Upper lobe of right lung (tissue), 1 donor: ENCODE results near the gene PPP1R3C. TPM values are rescaled to one million over a fixed set of nuclear protein-coding genes. Genes with fewer than 3 reads are reported as not detected.

Experiments used
- ATAC-seq: fragments of 200-7000 bp; cut with Tn5 transposase; one replicate; pipeline ENCODE4 v1.9.1; 2020; ENCODE audit warnings: mild to moderate bottlenecking, moderate library complexity
- DNase-seq: peaks from one replicate; pipeline ENCODE4 v3.0.0-alpha.2; 2020
- H3K27ac ChIP-seq: fragments of 200-600 bp; one replicate; pipeline ENCODE4 v1.8.0; 2022
- H3K27me3 ChIP-seq: fragments of 200-600 bp; one replicate; pipeline ENCODE4 v1.8.0; 2022; ENCODE audit warnings: mild to moderate bottlenecking
- H3K36me3 ChIP-seq: fragments of 200-600 bp; one replicate; pipeline ENCODE4 v1.8.0; 2022
- H3K4me1 ChIP-seq: fragments of 200-600 bp; one replicate; pipeline ENCODE4 v1.8.0; 2022
- H3K4me3 ChIP-seq: fragments of 200-600 bp; one replicate; pipeline ENCODE4 v1.8.0; 2022; ENCODE audit warnings: mild to moderate bottlenecking
- H3K9me3 ChIP-seq: fragments of 200-600 bp; one replicate; pipeline ENCODE4 v1.8.0; 2022
- CTCF ChIP-seq: fragments of 200-600 bp; IDR thresholded peaks from one replicate; pipeline ENCODE4 v1.8.0; 2022; ENCODE audit warnings: antibody characterized with exemption
- intact Hi-C: fragments of 100-400 bp; cut with DNase I; formaldehyde crosslinking; loops from one replicate; pipeline ENCODE4 v1.11.0; 2022
- total RNA-seq: library from RNA; stranded (reverse); fragmentation: NEBNext Ultra II Directional; extraction: Animal tissue kit (Norgen Biotek cat#: 25700); gene quantifications from one replicate; pipeline ENCODE4 v1.2.1, GENCODE V29; 2021
- donor health status: DM: no; HTN: yes; CAD: no; lungs with severe emphysema.

PPP1R3C gene
- total RNA-seq, 1 donor from 2014 or later, result 15.1 TPM

- no peak for DNase-seq
- H3K4me1 ChIP-seq, result peaks cover 12% of the 10 kb centered on the region
- no peak overlapping the region for H3K4me3 ChIP-seq
- ATAC-seq, result no peak
- no peaks in the 10 kb centered on the region for H3K36me3 ChIP-seq
- no peak for TF ChIP-seq CTCF
- H3K9me3 ChIP-seq, result peaks cover 1% of the 10 kb centered on the region
- H3K27ac ChIP-seq, result no peak overlapping the region
- no peaks in the 10 kb centered on the region for H3K27me3 ChIP-seq
- intact Hi-C loops, result no loop called here
Observed at GRCh38 chr10:91610919-91611318, 22.0 kb downstream of the PPP1R3C start.

- Histone ChIP-seq H3K4me3 (no peak overlapping the region), H3K27ac (no peak overlapping the region)
- ATAC-seq, result no peak
Observed at GRCh38 chr10:91610444-91610843, 22.4 kb downstream of the PPP1R3C start.

GRCh38 chr10:91607646-91608403 is 25.0 kb downstream of the PPP1R3C start:
- H3K4me3 ChIP-seq, result no peak overlapping the region
- DNase-seq (no peak), ATAC-seq (no peak)
- H3K9me3 ChIP-seq, result peaks cover 3% of the 10 kb centered on the region
- TF ChIP-seq CTCF, result no peak
- no peaks in the 10 kb centered on the region for H3K27me3 ChIP-seq
- peaks cover 12% of the 10 kb centered on the region for H3K4me1 ChIP-seq
- intact Hi-C loops, result no loop called here
- H3K36me3 ChIP-seq, result no peaks in the 10 kb centered on the region
- peak overlapping the region; percentile 2 for H3K27ac ChIP-seq

More at GRCh38 chr10:91610444-91610843, 22.4 kb downstream of the PPP1R3C start:
- DNase-seq, result no peak
- TF ChIP-seq CTCF, result no peak
- intact Hi-C loops, result no loop called here
- no peaks in the 10 kb centered on the region for H3K36me3 ChIP-seq
- H3K27me3 ChIP-seq, result no peaks in the 10 kb centered on the region
- peaks cover 12% of the 10 kb centered on the region for H3K4me1 ChIP-seq
- peaks cover 3% of the 10 kb centered on the region for H3K9me3 ChIP-seq

GRCh38 chr10:91605968-91606367 is 26.9 kb downstream of the PPP1R3C start:
- Histone ChIP-seq H3K4me3 (no peak overlapping the region), H3K4me1 (peaks cover 12% of the 10 kb centered on the region), H3K9me3 (peaks cover 3% of the 10 kb centered on the region), H3K27me3 (no peaks in the 10 kb centered on the region), H3K36me3 (no peaks in the 10 kb centered on the region), H3K27ac (no peak overlapping the region)
- no peak for ATAC-seq
- TF ChIP-seq CTCF, result no peak
- no peak for DNase-seq
- intact Hi-C loops, result no loop called here

- H3K36me3 ChIP-seq, result no peaks in the 10 kb centered on the region
- TF ChIP-seq CTCF, result peak; percentile 24
- H3K27me3 ChIP-seq, result no peaks in the 10 kb centered on the region
- intact Hi-C loops, result no loop called here
- ATAC-seq (no peak), DNase-seq (no peak)
- no peak overlapping the region for H3K4me3 ChIP-seq
- no peak overlapping the region for H3K27ac ChIP-seq
- peaks cover 12% of the 10 kb centered on the region for H3K4me1 ChIP-seq
- peaks cover 3% of the 10 kb centered on the region for H3K9me3 ChIP-seq
Observed at GRCh38 chr10:91604553-91605534, 28.0 kb downstream of the PPP1R3C start.
